ENCODE data around the gene TPI1.
"Not testable (repeated sequence)": the region's sequence is repeated elsewhere in the genome, so short reads cannot be mapped to it uniquely, and the experiment has no call there.

Gene TPI1

GRCh38 chr12:6896846-6897435 lies 29.6 kb downstream of the TPI1 start:
- no peak for FAIRE-seq

DNA sequence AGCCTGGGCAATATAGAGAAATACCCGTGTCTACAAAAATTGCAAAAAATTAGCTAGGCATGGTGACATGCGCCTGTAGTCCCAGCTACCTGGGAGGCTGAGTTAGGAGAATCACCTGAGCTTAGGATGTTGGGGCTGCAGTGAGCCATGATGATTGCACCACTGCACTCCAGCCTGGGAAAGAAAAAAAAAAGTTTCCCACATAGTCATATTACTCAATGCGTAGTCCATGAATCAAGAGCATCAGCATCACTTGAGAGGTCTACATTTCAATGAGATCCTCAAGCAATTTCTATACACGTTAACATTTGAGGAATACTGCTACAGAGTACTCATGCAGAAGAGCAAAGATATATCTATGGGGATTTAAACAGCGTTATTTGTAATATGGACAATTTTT lies 32.1 kb downstream of the TPI1 start:
- no peak for FAIRE-seq

DNA sequence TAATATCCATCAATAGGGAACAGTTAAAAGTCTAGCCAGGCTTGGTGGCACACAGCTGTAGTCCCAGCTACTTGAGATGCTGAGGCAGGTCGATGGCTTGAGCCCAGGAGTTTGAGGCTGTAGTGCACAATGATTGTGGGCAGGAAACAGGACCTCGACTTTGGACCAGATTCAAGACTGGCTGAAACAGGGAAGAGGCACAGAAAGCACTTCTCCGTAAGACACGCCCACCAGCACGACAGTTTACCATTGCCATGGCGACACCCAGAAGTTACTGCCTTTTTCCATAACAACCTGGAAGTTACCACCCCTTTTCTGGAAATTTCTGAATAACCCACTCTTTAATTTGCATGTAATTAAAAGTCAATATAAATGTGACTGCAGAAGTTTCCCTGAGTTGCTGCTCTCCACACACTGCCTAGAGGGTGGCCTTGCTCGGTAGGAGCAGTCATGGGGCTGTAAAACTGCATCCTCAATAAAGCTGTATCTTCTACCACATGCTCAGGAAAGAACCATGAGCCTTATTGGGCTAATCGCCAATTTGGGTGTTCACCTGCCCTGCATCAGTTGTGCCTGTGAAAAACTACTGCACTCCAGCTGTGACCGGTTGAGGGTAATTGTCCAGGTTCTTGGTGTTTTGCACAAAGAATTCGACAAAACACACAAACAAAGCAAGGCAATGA lies 32.6 kb downstream of the TPI1 start:
- FAIRE-seq: no peak

DNA sequence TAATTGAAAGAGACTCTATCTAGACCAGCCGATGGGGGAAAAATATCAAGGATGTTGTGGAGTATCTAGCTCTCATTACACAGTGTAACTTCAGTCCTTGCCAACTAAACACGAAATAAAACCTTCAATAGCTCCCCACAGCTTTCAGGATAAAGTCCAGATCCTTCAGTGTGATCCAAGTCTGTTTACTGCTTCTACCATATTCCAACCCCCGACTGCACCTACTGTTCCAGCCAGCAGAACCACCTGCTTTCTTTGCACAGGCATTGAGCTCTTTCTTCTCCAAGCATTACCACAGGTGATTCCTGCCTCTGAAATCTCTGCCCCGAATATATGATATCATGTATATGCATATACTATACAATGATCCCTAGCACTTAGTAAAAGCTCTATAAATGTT lies 35.1 kb downstream of the TPI1 start:
- no peak for FAIRE-seq

DNA sequence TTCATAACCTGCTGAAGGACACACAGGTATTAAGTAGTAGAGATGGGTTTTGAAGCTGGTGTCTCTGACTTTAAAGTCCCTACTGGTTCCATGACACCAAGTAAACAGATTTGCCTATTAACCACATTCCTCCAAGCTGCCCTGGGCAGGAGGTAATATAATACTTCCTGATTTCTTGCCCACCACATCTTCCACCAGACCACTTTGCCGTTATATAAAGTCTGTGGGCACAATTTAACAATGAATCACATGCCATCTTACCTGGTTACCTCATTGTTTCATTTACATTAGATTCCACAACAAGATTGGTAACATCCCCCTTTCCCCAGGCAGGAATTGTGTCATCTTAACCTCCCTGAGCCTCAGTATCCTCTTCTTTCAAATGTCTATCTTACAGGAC lies 36.4 kb downstream of the TPI1 start:
- no peak for FAIRE-seq

DNA sequence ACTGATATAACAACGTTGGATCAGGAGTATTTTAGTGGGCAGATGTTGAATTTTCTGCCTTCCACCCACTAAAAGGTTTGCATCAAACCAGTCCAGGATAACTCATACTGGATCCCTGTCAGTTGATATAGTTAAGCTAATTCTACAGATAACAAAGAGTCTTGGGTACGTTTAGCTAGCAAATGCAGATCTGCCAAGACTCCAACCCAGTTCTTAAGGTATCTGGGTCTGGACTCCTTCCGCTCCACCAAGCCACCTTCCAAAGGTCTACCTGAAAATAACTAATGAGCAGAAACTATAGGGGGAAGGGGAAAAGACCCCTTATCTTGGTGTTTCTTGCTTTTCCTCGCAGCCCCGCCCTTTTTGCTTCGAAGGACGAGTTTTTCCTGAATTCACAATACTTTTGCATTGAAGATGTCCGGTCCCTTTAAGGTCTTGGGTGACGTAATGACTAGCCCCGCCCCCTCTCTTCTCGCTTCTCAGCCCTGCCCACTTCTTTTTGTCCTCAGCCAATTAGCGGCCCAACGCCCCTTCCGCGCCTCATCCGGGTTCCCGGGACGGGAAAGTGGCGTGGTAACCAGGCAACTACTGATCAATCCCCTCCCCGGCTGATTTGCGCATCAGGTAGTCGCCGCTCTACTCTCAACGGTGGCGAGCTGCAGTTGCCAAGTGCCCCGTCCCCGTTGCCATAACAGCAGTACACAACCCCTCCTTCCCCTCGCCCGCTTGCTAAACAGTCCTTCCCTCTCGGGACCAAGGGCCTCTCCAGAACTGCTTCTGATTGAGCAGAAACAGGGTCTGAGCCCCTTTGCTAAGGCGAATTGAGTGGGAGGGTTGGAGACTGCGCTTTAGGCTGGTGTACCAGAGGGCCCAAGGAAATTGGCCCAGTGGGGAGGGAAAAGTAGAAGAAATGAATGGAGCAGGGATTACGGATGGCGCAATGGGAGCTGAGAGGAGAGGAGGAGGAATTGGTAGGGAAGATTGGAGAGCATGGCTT lies 37.2 kb downstream of the TPI1 start, which contains the start of gene LRRC23:
TSS of gene LRRC23 (plus strand) at position 543 of the 997 bp plus-strand sequence. CDS start 812 bp downstream, outside the sequence.
- FAIRE-seq: peak; percentile 98

DNA sequence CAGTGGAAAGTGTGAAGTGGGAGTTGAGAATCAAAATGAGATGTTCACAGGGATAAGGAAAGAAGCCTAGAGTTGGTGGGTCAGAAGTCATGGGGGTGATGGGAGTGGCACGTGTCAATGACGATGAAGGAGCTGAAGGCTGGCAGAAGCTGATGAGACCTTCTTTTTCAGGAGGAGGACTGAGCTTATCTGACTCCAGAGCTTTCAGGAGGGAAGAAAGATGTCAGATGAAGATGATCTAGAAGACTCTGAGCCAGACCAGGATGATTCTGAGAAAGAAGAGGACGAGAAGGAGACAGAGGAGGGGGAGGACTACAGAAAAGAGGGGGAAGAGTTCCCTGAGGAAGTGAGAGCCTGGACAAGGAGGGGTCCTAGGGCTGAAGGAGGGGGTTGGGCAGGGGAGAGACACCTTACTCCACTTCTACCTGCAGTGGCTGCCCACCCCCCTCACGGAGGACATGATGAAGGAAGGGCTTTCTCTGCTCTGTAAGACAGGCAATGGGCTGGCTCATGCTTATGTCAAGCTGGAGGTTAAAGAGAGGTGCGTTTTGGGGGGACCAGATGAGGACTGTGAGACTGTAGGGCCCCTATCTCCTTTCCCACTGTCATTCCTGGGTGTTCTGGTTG lies 38.2 kb downstream of the TPI1 start:
- FAIRE-seq: no peak

- not testable (repeated sequence) for FAIRE-seq
Observed at GRCh38 chr12:6908141-6908540, 40.8 kb downstream of the TPI1 start.

DNA sequence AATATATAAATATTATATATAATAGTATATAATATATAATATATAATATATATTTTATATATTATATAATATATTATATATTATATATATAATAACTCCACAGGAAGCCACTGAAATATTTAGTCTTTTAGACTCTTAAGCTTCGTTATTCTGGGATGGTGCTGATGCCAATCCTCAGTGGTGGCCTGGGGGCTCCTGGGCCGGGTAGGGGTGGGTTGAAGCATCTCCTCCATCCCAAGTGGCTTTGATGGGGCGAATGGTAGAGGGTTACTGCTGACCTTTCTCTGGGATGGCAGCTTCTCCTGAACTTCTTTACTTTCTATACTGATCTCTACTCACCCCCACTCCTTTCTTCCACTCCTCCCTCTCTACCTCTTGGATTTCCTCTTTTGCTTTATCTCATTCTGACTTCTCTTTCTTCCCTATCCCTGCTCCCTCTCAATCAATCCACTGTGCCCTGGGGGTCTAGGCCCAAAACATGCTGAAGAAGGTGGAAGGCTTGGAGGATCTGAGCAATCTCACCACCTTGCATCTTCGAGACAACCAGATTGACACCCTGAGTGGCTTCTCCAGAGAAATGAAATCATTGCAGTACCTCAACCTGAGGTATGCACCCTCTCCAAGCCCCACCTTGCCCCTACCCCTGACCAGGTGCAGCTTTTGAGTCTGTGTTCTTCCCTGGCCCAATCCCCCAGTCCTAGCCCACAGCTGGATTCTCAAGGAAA lies 42.3 kb downstream of the TPI1 start:
- FAIRE-seq: no peak

- FAIRE-seq: no peak
Observed at GRCh38 chr12:6912164-6912935, 45.0 kb downstream of the TPI1 start.

DNA sequence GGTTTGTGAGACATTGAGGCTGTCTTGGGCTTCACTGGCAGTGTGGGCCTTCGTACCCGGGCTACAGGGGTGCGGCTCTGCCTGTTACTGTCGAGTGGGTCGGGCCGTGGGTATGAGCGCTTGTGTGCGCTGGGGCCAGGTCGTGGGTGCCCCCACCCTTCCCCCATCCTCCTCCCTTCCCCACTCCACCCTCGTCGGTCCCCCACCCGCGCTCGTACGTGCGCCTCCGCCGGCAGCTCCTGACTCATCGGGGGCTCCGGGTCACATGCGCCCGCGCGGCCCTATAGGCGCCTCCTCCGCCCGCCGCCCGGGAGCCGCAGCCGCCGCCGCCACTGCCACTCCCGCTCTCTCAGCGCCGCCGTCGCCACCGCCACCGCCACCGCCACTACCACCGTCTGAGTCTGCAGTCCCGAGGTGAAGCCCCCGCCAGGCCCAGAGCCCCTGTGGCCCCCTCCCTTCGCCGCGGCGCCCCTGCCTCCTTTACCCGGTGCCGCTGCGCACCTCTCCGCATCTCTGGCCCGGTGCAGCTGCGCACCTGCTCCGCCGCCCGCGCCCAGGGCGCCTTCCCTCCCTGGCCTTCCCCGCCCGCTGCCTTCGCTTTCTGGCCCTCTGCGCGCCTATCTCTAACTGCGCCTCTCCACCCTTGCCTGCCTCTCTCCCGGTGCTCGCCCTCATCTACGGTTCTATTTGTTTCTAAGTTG lies 47.1 kb downstream of the TPI1 start, which contains the start of gene ENO2:
TSS of gene ENO2 (plus strand) at position 335 of the 701 bp plus-strand sequence. CDS start 1,253 bp downstream, outside the sequence.
- no peak for FAIRE-seq

DNA sequence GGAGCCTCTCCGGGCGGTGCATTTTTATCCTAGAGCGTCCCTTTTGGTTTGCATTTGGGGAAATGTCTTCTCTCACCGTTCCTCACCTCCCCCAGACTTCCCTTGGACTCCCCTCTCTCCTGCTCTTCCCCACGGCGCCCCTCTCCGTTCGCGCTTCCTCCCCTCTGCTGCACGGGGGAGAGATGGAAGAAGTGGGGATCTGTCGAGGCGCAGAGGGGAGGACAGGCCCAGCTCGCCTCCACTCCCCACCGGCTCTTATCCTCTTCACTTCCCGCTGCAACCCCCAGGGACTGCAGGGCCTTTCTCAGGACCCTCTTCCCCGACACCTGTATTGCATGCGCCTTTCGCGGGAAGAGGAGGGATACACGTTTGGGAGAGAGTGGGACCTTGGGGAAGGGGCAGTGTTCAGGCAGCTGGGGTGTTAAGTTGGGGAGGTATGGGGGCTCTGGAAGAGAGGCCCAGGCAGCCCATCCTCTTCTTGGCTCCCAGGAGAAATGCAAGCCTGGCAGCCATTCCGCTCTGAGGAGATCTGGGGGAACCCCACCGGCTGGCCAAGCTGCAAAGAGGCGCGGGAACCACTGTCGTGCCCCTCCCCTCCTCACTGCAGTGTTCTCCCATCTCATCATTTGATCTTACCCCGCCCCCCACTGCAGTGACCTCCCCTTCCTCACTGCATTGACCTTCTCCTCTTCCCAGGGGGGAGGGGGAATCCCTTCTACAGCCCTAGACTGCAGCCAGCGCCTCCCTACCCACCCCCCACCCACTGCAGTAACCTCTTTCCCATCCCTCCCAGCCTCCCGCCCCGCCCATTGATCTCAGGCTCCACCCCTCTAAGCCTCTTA lies 47.8 kb downstream of the TPI1 start:
- no peak for FAIRE-seq

GRCh38 chr12:6915789-6916285 lies 48.5 kb downstream of the TPI1 start:
- no peak for FAIRE-seq

DNA sequence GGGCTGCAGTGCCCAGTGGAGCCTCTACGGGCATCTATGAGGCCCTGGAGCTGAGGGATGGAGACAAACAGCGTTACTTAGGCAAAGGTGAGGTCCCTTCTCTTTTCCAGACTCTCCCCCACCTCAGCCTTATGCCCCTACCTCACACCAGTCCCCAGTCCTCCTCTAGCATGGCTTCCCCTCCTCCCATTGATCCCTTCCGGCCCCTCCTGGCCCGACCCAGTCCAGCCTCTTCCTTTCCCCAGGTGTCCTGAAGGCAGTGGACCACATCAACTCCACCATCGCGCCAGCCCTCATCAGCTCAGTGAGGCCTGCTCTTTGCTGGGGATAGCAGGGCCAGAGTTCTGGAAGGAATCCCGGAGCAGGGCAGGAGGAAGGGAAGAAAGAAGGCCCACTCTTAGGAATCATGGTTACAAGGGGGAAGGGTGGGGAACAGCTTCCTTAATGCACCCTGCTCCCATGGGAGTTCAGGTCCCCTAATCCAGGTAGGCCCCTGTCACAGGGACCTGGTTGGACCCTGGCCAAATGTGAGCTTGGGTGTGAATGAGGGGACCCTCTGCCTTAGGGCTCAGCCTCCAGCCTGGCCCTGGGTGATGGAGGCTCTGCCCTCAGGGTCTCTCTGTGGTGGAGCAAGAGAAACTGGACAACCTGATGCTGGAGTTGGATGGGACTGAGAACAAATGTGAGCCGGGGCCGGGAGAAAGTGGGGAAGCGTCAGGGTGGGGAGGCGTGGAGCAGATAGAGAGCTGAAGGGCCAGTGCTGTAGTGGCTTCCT lies 49.3 kb downstream of the TPI1 start:
- FAIRE-seq: no peak

DNA sequence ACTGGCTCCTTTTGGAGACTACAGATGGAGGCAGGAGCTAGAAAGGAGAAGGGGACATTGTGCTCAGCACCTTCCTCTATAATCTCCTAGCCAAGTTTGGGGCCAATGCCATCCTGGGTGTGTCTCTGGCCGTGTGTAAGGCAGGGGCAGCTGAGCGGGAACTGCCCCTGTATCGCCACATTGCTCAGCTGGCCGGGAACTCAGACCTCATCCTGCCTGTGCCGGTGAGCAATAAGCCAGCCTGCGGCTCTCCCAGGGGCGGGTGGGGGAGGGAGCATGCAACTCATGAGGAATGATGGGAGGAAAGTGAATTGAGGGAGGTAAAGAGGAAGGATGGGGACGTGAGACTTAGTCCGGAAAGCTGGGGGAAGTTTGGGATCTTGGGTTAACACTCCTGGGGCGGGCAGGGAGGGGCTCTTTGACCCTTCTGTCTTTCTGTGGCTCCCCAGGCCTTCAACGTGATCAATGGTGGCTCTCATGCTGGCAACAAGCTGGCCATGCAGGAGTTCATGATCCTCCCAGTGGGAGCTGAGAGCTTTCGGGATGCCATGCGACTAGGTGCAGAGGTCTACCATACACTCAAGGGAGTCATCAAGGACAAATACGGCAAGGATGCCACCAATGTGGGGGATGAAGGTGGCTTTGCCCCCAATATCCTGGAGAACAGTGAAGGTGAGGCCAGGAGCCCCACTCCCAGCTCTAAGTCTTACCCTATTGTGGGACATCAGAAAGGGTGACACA lies 50.3 kb downstream of the TPI1 start:
- no peak for FAIRE-seq

- FAIRE-seq: no peak
Observed at GRCh38 chr12:6919588-6919987, 52.3 kb downstream of the TPI1 start.

All from islet of Langerhans (tissue), 1 donor.